HG03575 (cell line): ENCODE measurements around the gene CCDC83.
"Not testable (repeated sequence)": the region's sequence is repeated elsewhere in the genome, so short reads cannot be mapped to it uniquely, and the experiment has no call there.

Experiments
- ATAC-seq: cut with Tn5 transposase; IDR thresholded peaks from one replicate; pipeline ENCODE4 v1.9.1; 2021; ENCODE audit not compliant: unreplicated experiment, insufficient number of reproducible peaks, low FRiP score; ENCODE audit errors: extremely low read depth

Gene CCDC83

DNA sequence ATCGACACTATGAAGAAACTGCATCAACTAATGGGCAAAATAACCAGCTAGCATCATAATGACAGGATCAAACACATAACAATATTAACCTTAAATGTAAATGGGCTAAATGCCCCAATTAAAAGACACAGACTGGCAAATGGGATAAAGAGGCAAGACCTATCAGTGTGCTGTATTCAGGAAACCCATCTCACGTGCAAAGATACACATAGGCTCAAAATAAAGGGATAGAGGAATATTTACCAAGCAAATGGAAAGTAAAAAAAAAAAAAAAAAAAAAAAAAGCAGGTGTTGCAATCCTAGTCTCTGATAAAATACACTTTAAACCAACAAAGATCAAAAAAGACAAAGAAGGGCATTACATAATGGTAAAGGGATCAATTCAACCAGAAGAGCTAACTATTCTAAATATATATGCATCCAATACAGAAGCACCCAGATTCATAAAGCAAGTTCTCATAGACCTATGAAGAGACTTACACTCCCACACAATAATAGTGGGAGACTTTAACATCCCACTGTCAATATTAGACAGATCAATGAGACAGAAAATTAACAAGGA lies 71.6 kb downstream of the CCDC83 start:
- ATAC-seq, result not testable (repeated sequence)

DNA sequence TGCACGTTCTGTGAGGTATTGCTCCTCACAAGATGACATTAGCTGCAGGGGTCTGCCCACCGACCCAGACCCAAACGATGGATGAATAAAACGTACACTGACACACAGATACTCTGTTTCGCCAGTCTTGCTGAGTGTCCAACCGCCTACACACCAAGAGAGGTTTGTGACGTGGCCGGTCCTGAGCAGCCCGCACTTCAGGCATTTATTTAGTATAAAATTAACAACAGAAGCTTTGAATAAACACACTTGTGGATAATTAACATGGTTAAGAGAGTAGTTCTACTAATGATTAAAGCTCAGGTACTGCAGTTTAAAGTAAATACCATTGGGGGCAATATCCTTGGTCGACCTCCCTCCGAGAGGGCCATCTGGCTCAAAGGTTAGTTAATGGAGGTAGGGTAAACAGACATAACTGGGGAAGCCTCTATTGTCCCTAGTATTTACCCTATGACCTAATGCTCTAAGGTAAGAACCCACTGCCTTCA lies 75.7 kb downstream of the CCDC83 start:
- ATAC-seq, result no peak

DNA sequence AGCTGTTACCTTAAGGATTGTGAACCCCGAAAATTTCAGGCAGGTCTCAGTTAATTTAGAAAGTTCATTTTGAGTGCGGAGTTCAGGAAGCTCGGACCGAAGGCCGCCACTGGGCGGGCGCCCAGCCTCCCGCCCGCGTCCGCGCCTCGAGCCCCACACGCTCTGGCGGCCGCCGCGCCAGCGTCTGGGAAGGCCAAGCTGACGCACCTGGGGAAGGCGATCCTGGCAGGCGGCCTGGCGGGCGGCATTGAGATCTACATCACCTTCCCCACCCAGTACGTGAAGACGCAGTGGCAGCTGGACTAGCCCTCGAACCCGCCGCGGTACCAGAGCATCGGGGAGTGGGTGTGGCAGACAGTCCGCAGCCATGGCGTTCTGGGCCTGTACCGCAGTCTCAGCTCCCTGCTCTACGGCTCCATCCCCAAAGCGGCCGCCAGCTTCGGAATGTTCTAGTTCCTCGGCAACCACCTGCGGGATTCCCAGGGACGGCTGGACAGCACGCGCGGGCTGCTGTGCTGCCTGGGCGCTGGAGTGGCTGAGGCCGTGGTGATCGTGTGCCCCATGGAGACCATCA lies 79.5 kb downstream of the CCDC83 start:
- no peak for ATAC-seq

DNA sequence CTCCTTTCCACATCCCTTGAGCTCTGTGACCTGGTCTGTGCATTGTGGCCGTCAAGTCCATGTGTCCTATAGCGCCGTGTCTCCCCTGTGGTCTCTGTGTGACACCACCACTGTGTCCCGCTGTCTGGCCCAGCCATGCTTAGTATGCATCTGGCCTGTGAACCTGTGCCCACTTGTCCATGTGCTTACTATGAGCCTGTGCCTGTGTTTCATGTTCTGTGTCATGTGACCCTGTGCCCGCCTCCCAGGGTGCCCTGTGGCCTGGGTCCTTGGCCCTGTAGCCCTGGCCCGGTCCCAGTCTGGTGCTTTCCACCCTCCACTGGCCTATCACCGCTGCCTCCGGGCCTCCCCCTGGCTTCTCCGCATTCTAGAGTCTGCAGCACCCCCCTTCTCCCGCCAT lies 80.6 kb downstream of the CCDC83 start:
- no peak for ATAC-seq

DNA sequence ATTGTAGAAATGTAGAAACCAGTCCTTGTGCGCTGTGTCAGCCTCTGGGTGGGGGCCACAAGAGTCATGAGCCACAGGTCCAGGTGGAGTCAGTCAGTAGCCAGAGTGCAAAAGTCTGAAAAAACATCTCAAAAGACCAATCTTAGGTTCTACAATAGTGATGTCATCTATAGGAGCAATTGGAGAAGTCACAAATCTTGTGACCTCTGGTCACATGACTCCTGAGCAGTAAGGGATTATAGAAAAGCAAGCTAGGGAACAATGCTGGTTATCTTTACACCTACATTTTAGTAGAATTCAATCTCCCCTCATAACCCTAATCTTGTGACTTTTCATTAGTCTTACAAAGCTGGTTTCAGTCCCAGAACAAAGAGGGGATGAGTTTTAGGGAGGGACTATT lies 82.7 kb downstream of the CCDC83 start:
- ATAC-seq, result no peak

DNA sequence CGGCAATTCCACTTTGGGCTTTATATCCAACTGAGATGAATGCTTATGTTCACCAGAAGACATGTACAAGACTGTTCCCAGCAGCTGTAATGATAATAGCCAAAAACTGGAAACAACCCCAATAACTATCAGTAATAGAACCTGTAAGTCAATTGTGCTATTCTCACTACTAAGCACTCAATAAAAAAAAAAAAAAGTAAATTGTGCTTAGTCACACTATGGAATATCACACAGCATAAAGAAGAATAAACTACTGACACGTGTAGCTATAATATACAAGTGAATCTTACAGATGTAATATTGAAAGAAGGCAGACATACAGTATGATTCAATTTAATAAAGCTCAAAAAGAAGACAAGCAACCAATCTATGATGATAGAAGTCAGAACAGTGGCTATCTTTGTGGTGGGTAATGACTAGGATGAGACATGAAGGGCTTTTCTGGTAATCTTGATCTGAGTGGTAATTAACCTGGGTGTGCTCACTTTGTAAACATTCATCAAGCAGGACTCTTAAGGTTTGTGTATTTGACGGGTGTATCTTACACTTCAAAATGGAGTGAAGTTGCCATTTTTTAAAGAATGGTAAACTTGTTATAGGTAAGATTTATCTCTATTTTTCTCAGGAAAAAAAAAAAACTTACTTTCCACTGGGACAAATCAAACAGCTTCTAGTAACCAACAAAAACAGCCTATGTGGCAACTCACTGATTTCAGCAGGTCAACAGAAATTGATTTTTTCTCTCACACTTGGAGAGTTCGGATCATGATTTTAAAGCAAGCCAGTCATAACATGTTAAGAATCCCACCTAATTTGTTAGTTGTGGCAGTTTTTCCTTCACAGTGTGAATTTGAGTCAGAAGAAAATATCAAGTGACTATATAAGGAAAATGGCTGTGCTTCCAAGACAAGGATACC lies 84.2 kb downstream of the CCDC83 start:
- no peak for ATAC-seq

DNA sequence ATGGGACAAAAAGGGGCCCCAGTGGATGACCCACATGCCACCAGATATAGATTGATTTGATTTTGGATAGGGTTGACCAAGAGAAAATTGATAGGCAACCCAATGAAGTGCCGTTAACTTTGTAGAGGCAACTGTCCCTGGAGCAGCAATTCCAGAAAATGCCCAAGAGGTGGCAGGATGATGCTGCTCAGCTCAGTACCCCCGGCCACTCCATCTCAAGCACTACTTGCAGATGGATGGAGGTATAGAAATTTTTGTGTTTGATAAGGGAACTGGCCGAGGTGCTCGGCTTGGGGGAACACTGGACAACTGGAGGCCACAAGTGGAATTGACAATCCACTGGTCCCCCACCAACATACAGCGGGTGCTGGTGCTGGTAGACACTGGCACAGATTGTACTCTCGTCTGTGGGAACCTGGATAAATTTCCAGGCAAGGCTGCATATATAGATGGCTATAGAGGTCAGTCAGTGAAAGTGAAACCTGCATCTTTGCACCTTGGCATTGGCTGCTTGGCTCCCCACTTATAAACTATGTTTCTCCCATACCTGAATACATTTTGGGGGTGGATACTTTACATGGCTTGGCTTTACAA lies 86.3 kb downstream of the CCDC83 start:
- ATAC-seq, result no peak

DNA sequence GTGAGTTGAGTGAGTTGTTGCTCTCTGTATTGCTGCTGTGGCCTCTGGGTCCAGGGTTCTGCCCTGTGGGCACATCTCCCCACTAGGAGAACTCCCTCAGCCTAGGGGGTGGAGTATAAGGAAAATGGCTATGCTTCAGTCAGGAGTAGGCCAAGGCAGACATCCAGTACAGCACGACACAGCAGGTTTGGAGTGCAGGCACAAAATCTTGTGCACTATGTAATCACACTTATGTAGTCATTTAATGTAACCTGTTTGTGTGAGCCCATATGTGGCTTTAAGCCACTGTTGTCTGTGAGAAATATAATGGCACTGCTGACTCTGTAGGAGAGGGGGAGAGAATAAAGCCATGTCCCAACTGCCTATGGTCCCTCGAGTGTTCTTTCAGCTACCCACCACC lies 90.1 kb downstream of the CCDC83 start:
- ATAC-seq, result no peak

DNA sequence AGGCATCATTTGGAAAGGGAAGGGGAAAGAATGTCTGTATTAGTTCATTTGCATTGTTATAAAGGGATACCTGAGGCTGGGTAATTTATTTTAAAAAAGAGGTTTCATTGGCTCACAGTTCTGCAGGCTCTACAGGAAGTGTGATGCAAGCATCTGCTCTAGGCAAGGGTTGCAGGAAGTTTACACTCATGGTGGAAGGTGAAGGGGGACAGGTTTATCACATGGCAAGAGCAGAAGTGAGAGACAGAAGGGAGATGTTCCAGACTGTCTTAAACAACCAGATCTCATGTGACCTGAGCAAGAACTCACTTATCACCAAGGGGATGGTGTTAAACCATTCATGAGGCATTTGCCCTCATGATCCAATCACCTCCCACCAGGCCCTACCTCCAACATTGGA lies 90.6 kb downstream of the CCDC83 start:
- ATAC-seq, result no peak

DNA sequence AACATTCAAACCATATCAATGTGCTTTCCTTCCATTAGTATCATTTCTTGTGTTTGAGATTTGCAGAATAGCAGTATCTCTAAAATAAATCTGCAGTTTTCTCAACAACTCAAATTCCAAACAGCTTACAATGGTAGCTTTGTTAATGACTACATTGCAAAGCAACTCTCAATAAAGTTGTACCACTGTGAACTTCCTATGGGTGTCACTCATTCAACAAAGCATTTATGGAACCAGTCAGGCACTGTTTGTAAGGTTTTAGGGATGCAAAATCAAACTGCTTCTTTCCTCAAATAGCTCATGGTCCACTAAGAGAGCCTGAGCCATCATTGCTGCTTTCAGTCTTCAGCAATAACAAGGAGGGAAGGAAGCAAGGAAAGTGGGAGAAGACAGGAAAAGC lies 91.0 kb downstream of the CCDC83 start:
- ATAC-seq, result no peak

DNA sequence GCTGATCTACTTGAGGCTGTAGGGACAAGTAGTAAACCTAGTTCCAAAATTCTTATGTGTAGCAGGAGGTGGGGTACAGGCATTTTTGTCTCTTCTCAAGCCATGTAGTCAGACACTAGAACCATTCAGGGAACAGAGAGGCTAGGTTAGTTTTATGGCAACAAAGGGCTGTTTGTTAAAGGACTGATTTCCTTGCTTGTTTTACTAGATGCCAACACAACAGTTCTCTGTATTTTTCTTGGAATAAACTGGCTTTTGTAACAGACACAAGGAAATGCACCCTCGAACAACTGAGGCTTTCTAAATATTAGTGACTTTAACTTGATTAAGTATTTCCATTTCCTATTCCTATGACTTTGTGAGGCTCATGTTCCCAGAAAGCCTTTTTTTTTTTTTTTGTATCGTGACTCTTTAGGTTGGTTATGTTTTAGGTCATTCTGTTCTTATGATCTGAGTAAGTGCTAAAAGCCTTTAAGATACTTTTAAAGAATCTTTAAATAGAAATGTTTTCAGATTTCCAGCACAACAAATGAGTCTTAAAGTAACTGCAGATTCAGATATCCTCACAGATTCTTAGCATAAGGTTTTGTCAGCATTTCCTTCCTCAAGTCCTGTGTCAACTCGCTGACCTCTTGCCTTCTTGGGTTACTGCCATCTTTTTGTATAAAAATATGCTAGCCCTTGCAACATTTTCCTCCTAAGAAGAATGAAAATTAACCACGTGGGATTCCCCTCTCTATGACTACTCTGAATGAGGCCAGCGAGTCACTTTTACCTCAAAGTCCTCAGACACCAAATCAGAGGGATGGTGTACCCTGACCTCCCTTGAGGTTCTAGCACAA lies 92.5 kb downstream of the CCDC83 start:
- no peak for ATAC-seq

DNA sequence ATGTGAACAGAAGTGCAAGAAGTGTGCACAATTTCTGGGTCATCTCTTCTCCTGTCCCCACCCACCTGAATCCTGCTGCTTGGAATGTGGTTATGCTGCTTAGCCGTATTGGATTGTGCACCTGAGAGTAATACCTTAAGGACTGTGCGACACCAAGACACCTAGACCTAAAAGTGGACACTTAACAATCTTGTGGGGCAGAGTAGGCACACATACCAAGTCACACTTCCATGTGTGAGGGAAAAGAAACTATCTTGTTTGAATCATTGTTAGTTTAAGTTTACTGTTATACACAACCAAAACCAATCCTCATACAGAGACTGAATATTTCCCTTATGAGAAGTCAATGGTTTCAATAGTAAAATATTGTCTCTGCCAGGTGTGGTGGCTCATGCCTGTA lies 93.7 kb downstream of the CCDC83 start:
- no peak for ATAC-seq

DNA sequence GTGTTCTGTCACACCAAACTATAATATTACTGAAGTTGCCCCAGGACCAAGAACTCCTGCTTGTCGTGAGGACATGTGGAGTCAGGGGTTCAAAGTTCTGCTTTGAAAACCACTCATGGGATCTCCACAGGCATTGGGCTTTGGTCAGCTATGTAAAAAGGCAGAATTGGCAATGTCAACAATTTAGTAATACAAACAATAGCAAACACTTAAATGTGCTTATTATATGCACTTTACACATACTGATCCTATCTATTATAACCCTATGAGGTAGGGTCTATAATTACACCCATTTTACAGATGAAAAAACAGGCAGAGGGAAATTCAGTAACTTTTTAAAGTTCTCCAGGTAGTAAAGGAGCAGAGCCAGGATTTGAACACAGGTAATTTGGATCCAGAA lies 94.6 kb downstream of the CCDC83 start:
- no peak for ATAC-seq

DNA sequence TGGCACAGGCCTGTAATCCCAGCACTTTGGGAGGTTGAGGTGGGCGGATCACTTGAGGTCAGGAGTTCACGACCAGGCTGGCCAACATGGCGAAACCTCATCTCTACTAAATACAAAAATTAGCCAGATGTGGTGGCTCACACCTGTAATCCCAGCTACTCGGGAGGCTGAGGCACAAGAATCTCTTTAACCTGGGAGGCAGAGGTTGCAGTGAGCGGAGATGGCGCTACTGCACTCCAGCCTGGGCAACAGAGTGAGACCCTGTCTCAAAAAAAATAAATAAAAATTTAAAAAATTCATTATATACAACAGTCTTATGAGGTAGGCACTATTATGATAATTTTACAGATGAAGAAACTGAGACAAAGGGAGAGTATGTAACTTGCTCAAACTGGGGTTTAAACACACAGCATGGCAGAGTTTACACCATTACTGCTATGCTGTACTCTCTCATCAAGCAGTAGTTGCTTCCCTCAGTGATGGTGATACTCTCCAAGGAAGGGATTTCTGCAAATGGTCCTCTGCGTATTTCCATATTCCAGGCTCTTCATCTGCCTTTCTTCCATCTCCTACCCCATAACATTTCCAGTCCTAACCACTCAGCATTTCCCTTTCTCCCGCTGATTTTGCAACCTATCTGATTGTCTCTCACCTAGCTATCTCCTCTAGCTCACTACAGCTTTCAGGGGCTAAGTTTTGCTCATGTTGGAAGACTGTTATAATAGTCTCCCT lies 95.3 kb downstream of the CCDC83 start:
- no peak for ATAC-seq

DNA sequence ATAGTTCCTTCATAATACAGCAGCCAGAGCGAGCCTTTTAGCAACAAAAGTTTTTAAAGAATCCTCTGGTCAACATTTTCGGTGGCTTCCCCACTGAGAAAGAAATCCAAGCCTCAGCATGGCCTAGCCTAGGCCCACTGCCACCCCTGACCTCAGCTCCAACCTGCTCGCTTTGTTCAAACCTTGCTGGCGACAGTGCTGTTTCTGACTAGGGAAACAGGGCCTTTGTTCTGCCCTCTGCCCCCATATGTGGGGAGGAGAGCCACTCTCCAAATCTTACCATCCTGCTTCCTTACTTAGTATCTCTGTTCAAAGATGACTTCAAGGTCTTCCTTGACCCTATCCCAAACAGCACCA lies 95.8 kb downstream of the CCDC83 start:
- no peak for ATAC-seq

DNA sequence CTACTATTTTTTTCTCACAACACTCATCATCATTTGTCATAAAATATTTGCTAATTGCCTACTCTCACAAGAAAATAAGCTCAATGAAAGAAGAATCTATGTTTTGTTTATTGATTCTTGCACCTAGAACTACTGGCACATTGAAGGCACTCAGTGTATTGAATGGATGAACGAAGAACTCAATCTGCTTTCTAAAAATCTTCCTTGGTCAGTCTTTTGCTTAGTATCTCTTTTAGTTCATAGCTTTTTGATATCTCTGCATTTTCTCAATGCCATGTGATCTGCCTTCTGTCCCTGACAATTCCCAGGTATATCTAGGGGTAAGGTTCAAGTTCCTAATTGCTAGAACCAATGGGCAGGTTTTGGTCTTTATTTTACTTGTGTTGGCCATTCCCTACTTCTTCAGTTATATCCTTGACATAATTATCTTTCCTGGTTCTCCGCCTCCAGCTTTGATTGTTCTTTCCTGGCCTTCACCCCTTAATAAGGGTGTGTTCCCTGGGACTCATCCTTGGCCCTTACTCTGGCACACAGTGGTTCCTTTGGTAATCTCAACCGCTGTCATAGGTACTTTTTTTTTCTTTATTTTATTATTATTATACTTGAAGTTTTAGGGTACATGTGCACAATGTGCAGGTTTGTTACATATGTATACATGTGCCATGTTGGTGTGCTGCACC lies 96.4 kb downstream of the CCDC83 start:
- no peak for ATAC-seq

DNA sequence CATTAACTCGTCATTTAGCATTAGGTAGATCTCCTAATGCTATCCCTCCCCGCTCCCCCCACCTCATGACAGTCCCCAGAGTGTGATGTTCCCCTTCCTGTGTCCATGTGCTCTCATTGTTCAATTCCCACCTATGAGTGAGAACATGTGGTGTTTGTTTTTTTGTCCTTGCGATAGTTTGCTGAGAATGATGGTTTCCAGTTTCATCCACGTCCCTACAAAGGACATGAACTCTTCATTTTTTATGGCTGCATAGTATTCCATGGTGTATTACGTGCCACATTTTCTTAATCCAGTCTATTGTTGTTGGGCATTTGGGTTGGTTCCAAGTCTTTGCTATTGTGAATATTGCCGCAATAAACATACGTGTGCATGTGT lies 96.9 kb downstream of the CCDC83 start:
- not testable (repeated sequence) for ATAC-seq
